ENCODE results near the gene LMBR1.

DNA sequence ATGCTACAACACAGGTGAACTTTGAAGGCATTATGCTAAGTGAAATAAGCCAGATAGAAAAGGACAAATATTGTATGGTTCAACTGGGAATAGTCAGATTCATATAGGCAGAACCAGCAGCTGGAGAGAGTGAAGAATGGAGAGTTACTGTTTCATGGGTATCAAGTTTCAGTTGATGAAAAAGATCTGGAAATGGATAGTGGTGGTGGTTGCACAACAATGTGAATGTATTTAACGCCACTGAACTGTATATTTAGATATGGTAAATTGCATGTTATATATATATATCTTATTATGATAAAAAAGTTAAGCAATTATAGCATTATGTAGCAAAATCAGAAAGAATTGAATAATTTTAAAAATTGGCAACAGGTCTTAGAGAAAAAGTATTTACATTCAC, 3.9 kb downstream of the LMBR1 start:
- TF ChIP-seq CTCF (IDR thresholded peaks at IDR 0.05; ENCODE audit: low read depth, low read length, poor library complexity, severe bottlenecking) (no peak), EZH2phosphoT487 (IDR thresholded peaks at IDR 0.05; ENCODE audit: borderline replicate concordance, low read length) (no peak)

Data from DOHH2 (cell line).